GM12873 (cell line): ENCODE results near the gene POLR1A.

Experiments used
- CTCF ChIP-seq: IDR thresholded peaks from 2 replicates; pipeline ENCODE4 v1.5.1; 2012; ENCODE audit warnings: low read depth, mild to moderate bottlenecking, moderate library complexity, low read length, control low read depth; ENCODE audit not compliant: insufficient read depth; ENCODE audit errors: missing control alignments

The POLR1A gene

GRCh38 chr2:86042256-86043168 lies 63.2 kb downstream of the POLR1A start:
- no peak for TF ChIP-seq CTCF

GRCh38 chr2:86039963-86040655 lies 65.6 kb downstream of the POLR1A start:
- TF ChIP-seq CTCF = no peak

DNA sequence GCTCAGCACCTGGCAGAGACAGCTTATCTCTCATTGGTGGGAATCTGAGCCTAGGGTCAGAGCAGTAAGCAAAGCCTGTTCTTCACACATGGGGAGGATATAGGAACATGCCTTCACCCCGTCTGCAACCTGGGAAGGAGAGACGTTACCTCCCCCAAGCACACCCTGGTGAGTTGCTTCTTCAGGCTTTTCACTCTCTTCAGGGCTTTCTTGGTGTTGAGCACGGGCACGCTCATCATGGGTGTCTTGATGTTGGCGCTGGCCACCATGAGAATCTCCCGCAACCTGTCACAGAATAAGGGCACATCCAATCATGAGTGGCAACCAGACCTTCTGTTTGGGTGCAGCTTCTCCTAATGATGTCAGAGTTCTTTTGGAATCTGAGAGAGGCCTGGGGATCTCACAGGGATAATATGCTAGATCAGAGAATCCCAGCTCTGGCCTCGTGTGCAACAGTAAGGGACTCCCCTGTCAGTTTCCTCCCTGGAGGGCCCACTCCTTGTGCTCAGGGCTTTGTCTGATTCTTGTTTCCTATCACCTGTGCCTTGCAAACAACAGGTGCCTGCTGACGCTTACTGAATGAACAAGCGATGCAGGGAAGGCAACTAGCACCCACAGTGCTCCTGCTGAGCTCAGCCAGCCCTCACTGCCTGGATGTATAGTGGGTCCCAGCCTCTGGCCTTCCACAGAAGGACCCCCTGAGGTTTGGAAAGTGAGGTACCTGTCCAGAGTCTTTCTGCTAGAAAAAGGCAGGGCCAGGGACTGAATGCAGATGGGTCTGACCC lies 66.3 kb downstream of the POLR1A start:
- no peak for TF ChIP-seq CTCF

DNA sequence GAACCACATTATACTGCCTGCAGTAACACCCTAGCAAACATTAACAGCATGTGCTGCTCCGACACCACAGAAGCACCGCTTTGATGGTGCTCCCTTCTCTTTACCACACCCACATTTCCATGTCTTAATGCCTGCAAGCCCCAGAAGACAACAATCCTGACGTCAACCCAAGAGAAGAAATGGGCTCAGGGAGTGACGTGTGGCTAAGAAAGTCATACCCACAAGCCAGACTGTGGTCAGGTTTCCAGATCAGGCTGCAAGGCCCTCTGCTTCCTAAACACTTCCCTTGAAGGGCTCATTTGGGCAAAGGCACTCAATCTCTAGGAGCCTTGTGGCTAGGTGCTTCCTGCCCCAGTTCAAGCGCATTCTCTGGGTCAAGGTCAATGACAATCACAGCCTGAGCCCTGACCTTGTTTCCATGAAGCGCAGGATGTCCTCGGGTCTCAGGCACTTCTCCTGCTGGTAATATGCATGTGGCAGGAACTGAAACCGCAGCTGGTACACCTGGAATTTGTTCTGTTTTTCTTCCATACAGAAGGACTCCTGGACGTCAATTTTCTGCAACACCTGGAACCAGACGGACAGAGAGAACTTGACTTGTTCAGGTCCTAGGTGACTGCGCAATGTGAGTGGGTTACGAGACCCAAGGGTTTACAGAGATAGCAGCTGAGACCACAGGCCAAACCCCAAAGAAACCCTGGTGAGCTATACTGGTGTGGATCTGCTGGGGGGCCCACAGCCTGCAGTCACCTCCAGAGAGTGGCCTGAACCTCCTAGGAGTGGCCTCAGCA lies 67.2 kb downstream of the POLR1A start:
- no peak for TF ChIP-seq CTCF

- no peak for TF ChIP-seq CTCF
These were observed 67.9 kb downstream of the POLR1A start for GRCh38 chr2:86037795-86038192.

- TF ChIP-seq CTCF = no peak
These were observed 68.4 kb downstream of the POLR1A start for GRCh38 chr2:86037141-86037794.
